NK-92 (cell line): ENCODE measurements around the gene CFAP52.
"Not testable (repeated sequence)": the region's sequence is repeated elsewhere in the genome, so short reads cannot be mapped to it uniquely, and the experiment has no call there.

Source experiments
- DNase-seq: peaks from one replicate; lab custom pipeline; 2025; ENCODE audit not compliant: unreplicated experiment; lab: John Stamatoyannopoulos, UW

Gene CFAP52

GRCh38 chr17:9568957-9569588 lies 7.4 kb upstream of the CFAP52 start:
- DNase-seq: no peak

GRCh38 chr17:9571201-9571600 lies 5.2 kb upstream of the CFAP52 start:
- DNase-seq: no peak

DNA sequence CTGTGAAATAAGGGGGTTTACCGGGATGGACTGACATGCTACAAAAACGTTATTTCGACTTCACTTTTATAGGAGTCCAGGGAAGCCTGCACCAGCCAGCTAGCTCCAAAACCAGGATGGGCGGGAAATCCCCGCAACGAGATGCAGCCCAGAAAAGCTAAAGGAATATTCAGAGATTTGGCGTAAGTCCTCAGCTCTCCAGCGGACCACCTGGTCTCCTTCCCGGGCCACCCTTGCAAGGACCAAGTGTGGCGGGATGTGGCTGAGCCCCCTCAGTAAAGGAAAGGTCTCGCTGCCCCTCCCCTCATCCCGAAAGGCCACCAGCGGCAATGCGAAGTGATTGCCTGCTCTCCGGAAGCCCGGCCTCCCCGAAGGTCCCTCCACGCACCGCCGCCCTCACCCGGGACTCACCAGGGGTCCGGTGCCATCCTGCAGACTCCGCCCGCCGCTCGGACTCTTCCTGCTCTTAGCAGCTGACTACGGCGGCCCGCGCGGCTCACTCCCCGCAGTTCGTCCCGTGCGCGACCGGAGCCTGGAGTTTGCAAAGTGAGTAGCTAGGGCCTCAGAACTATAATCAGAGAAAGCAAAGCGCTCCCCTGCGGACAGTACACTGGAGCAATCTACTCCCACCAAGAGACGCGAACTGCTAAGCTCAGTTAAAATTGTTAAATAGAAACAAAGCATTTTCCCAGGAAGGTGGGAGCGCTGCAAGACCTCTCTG lies 901 bp upstream of the CFAP52 start, which contains the start of gene STX8:
Gene STX8, minus strand, starts transcription at position 440 of the 721 bp plus-strand sequence. Its CDS starts 12 bp downstream, at position 428.
- DNase-seq: no peak

DNA sequence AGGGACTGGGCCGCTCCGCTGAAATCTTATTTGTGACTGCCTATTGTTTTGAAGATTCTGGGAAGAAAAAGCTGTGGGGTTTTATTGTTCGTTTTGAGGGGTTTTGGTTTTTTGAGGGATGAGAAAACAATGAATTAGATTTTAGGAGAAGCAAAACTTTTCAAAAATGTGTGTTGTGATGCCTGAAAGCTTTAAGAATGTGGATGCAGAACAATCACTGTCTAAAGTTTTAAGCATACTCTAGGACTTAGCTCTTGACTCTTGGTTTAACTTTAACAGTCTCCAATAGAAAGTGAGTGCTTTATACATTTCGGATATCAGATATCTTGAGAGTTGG lies 899 bp downstream of the CFAP52 start:
- DNase-seq: no peak

DNA sequence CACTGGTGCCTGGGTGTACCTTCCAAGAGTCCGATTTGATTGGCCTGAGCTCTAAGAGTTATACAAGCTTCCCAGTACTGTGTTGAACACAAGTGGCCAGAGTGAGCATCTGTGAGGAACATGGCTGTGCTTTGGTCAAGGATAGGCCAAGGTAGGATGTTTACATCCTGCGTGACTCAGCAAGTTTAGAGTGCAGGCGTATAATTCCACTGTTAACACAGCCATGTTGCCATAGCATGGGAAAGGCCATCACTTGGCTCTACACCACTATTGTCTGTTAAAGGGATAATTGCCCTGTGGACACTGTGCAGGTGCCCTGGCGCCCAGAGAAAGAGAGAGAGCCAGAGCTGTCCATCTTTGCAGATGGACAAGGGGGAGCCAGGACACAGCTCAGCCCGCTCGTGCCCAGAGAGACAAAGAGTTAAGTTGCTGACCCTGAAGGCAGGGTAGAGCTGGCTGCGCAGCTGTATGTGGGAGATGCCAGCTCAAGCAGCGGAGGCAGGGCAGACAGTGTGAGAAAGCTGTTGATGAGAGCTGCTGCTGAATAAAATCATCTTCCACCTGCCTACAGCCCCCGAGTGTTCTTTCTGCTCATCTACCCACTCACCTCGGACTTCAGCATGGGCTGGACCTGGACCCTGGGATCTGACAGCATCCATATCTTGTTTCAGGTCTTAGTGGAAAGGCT lies 11.7 kb downstream of the CFAP52 start:
- no peak for DNase-seq

DNA sequence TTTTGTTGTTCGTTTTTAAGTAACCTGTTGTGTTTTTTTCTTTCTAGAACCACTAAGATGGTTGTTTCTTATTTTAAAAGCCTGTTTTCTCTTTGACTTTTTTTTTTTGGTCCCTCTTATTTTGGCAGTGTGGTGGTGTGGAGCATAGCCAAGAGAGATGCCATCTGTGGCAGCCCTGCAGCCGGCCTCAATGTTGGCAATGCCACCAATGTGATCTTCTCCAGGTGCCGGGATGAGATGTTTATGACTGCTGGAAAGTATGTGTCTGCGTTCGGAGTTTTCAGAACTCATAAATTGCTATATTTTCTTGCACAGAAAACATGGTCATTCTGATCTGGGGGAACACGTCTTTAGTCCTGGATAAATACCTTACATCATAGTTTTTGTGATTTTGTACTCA lies 17.6 kb downstream of the CFAP52 start:
- no peak for DNase-seq

- DNase-seq: not testable (repeated sequence)
These were observed 21.2 kb downstream of the CFAP52 start for GRCh38 chr17:9597638-9598037.

GRCh38 chr17:9598661-9599060 lies 22.2 kb downstream of the CFAP52 start:
- no peak for DNase-seq

DNA sequence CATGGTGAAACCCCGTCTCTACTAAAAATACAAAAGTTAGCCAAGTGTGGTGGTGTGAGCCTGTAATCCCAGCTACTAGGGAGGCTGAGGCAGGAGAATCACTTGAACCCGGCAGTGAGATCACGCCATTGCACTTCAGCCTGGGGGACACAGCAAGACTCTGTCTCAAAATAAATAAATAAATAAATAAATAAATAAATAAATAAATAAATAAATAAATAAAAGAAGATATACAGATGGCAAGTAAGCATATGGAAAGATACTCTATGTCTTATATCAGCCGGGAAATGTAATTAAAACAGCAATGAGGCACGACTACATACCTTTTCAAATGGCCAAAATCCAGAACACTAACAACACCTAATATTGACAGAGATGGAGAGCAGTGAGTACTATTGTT lies 28.1 kb downstream of the CFAP52 start:
- DNase-seq: not testable (repeated sequence)

DNA sequence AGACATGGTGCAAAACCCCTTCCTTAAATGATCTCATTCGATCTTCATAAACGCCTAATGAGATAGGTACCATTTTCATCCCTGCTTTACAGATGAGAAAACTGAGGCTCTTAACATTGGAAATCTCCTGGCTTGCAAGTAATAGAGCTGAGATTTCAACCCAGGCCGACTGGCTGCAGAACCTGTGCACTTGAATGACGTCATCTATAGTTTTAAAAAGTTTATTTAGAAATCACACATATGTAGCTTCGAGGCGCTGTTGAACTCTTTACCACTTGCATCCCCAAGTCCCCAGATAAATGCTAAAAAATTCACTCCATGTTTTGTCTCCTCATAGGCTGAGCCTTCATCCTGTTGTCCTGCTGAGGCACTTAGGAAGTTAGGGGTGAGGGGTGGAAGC lies 30.0 kb downstream of the CFAP52 start:
- DNase-seq: no peak

DNA sequence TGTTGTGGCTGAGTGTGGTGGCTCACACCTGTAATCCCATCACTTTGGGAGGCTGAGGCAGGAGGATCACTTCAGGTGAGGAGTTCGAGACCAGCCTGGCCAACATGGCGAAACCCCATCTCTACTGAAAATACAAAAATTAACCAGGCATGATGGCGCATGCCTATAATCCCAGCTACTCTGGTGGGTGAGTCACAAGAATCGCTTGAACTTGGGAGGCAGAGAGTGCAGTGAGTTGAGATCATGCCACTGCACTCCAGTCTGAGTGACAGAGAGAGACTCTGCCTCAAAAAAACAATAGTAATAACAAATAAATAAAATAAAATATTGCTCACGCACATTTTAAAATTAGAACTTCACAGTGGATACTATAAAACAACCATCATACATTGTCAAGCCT lies 30.6 kb downstream of the CFAP52 start:
- DNase-seq: not testable (repeated sequence)

DNA sequence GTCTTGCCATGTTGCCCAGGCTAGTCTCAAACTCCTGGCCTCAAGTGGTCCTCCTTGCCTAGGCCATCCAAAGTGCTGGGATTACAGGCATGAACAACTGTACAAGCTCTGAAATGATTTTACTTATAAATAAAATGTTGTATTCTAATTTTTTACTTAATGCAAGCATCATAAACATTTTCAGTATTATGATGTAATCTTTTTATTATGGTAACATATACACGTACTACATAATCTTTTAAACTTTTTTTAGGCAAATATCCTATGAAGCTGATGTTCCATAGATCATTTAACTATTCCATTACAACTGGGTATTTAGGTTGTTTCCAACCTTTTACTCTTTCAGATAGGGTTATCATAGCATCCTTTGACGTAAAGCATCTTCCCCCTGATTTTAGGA lies 35.1 kb downstream of the CFAP52 start:
- no peak for DNase-seq

- no peak for DNase-seq
These were observed 35.6 kb downstream of the CFAP52 start for GRCh38 chr17:9612006-9612405.

DNA sequence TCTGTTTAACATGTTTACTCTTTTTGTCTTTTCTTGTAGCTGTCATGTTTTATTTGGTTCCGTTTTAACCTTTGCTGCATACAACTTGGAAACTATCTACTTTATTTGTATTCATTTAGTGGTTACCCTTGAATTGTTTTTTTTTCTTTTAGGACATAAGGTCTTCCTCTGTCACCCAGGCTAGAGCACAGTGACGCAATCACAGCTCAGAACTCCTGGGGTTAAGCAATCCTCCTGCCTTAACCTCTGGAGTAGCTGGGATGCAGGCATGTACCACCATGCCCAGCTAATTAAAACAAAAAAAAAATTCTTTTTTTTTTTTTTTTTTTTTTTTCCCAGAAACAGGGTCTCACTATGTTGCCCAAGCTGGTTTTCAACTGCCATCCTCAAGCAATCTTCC lies 39.0 kb downstream of the CFAP52 start:
- DNase-seq: no peak

DNA sequence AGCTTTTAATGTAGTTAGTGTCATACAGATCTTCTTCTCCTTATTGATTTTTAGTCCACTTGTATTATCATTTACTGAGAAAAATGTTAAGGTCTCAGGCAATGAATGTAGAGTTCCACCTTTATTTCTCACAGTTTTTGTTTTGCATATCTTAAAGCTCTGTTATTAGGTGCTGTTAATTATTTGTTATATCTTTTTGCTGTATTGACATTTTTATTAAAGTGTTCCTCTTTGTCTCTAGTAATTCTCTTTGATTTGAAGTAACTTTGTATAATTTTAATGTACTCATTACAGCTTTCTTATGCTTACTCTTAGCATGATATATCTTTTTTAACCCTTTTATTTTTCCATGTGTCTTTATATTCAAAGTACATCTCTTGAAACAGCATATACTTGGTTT lies 46.5 kb downstream of the CFAP52 start:
- DNase-seq: no peak

DNA sequence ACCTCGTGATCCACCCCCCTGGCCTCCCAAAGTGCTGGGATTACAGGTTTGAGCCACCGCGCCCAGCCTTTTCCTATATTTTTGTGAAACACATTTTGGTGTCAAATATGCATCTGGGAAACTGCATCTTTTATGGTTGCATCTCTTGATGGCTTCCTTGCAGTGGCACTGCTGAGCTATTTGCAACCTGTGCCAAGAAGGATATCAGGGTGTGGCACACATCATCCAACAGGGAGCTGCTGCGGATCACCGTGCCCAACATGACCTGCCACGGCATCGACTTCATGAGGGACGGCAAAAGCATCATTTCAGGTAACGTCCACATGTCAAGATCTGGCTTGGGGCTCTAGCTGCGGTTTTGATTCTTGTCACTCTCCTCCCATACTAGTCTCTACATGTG lies 52.1 kb downstream of the CFAP52 start:
- DNase-seq: no peak

- no peak for DNase-seq
These were observed 56.3 kb downstream of the CFAP52 start for GRCh38 chr17:9632741-9633140.

GRCh38 chr17:9635340-9635739 lies 58.9 kb downstream of the CFAP52 start:
- DNase-seq: no peak

- no peak for DNase-seq
These were observed 60.1 kb downstream of the CFAP52 start for GRCh38 chr17:9636501-9636900.

DNA sequence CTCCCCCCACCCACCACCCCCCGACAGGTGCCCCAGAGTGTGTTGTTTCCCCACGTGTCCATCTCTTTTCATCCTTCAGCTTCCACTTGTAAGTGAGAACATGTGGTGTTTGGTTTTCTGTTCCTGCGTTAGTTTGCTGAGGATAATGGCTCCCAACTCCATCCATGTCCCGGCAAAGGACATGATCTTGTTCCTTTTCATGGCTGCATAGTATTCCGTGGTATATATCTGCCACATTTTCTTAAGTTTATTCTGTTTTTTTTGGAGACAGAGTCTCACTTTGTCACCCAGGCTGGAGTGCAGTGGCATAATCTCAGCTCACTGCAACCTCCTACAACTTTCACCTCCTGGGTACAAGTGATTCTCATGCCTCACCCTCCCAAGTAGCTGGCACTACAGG lies 63.9 kb downstream of the CFAP52 start:
- DNase-seq: not testable (repeated sequence)

DNA sequence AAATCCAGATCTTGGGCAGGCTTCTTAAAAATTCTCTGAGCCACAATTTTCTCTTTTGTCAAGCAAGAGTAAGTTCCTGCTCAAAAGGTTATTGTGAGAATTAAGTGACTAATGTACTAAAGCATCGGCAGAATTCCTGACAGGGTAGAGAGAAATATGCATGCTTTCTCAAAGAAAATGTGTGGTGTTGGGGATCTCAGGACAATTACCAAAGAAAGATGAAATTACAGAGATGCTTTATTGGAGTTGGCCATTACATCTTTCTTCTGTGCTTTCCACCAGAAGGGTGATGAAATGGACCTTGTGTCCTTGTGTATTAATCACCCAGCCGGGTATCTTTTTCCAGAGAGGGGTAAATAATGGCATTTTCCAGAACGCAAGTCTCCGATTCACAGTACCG lies 67.2 kb downstream of the CFAP52 start:
- no peak for DNase-seq
